HG02840 (cell line): ENCODE data around the gene LCN2.
"Not testable (repeated sequence)": the region's sequence is repeated elsewhere in the genome, so short reads cannot be mapped to it uniquely, and the experiment has no call there.

Source experiments
- ATAC-seq: cut with Tn5 transposase; IDR thresholded peaks from one replicate; pipeline ENCODE4 v1.9.1; 2021; ENCODE audit warnings: mild to moderate bottlenecking, moderate library complexity, moderate number of reproducible peaks; ENCODE audit not compliant: unreplicated experiment, low FRiP score

The LCN2 gene

DNA sequence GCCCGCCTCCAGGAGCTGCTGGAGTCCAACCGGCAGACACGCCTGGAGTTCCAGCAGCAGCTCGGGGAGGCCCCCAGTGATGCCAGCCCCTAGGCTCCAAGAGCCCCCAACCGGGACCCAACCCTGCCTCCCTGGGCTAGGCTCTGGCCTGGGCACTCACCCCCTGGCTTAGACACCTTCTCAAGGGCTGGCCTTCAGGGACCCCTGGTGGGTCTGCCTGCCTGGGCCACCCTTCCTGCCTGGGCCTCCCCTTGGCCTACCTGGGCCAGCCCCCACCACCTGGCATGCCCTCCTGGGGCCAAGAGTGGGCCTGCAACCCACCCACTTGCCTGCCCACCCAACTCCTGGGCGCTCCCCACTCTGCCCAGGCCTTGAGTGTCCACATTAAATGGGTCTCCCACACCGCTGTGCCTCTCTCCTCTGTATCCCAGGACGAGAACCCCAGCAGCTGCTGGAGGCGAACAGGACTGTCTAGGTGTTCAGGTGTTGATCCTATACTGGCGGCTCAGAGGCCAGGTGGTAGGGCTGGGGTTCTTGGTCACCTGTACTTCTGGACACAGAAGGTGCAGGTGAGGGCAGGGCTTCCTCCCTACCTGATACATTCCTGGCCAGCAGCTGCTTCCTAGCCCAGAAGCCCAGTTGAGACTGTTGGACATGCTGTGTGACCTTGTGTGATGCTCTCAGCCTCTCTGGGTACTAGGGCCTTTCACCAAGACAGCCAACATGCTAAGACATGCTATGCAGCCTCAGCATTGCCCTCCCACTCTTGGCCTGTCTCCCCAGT is 14.5 kb downstream of the LCN2 start:
- no peak for ATAC-seq

DNA sequence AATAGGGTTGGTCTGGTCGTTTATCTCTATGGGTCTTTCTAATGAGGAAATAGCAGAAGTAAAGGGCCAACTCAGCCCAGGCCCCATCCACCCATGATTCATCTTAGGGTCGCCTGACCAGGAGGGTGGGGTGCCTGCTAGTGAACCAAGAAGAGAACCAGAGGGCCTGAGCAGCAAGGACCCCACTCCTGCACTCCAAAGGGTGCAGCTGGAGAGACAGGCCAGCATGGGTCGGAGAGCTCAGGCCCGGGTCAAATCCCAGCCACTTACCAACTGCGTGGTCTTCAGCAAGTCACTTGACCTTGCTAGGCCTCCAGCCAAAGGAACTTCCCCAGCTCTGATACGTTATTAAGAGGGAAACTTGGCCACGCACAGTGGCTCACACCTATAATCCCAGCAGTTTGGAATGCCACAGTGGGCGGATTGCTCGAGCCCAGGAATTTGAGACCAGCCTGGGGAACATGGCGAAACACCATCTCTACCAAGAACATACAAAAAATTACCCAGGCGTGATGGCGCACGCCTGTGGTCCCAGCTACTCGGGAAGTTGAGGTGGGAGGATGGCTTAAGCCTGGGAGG is 15.1 kb downstream of the LCN2 start:
- no peak for ATAC-seq

DNA sequence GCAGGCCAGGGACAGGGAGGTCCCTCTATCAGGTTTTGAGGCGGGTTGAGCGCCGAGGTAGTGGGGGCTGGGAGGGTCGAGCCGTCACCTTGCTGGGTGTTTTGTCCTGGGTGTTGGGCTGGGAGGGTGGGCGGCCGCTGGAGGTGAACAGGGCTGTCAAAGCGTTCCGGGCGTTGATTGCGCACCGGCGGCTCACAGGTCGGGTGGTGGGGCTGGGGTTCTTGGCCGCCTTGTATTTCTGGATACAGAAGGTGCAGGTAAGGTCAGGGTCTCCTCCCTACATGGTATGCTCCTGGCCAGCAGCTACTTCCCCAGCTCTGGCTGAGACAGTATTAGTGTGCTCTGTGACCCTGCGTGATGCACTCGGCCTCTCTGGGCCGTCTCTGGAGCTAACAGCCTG is 16.9 kb downstream of the LCN2 start:
- ATAC-seq, result no peak

GRCh38 chr9:128167209-128167608 is 18.0 kb downstream of the LCN2 start:
- ATAC-seq, result no peak

GRCh38 chr9:128168731-128169308 is 19.6 kb downstream of the LCN2 start:
- ATAC-seq, result no peak

DNA sequence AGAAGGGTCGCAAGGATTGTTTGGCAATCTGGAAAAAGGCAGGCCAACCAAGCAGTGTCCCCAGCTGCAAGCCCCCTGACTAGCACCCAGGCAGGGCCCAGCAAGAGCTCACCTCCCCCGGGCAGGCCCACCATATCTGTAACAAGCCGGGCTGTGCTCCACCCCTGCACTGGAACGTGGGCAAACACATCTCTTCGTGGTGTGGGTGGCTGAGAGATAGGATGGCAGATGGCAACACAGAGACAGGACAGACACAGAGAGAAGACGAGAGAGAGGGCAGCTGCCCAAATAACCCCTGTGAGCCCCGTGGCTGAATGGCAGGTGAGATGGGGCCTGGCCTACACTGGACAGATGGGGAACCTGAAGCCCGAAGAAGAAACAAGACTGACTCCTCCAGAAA is 20.2 kb downstream of the LCN2 start:
- ATAC-seq, result no peak

DNA sequence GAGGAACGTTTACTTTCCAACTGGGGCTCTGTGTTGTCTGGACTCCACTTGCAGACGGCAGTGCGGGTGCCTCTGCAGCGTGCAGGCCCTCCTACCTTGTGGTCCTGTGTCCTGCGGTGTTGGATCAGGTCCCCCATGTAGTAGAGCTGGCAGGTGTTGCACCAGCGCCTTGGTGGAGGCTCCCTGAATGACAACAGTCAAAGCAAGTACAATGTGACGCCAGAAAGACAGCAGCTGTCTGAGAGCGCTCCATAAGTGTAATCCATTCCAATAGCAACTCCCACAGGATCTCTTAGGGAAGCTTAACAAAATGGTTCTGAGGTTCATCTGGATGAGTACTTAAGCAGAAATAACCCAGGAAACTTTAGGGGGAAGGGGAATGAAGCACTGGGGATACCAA is 20.7 kb downstream of the LCN2 start:
- no peak for ATAC-seq

GRCh38 chr9:128174062-128174461 is 24.8 kb downstream of the LCN2 start:
- no peak for ATAC-seq

GRCh38 chr9:128175102-128175563 is 25.9 kb downstream of the LCN2 start:
- no peak for ATAC-seq

GRCh38 chr9:128175726-128176125 is 26.5 kb downstream of the LCN2 start:
- ATAC-seq, result no peak

DNA sequence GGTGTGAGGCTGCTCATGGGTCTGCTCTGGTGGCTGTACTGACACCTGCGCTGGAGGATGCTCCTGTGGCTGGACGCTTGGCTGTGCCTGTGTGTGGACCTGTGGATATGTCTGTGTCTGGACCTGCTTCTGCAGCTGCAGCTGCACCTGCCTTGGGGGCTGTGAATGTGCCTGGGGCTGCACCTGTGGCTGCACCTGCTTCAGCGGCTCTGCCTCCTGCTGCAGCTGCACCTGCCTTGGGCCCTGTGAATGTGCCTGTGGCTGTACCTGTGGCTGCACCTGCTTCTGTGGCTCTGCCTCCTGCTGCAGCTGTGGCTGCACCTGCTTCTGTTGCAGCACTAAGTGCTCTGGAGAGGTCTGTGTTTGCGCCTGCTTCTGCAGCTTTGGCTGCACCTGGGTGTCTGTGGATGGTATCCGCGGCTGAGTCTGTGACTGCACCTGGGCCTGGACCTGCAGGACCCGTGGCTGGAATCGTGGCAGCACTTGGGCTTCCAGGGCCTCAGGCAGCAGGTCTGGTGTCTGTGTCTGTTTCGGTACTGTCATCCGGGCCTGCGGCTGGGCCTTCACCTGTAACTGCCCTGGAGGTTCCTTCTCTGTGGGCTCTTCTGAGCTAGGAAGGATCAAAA is 29.7 kb downstream of the LCN2 start:
- no peak for ATAC-seq

GRCh38 chr9:128180001-128180400 is 30.7 kb downstream of the LCN2 start:
- ATAC-seq, result no peak

DNA sequence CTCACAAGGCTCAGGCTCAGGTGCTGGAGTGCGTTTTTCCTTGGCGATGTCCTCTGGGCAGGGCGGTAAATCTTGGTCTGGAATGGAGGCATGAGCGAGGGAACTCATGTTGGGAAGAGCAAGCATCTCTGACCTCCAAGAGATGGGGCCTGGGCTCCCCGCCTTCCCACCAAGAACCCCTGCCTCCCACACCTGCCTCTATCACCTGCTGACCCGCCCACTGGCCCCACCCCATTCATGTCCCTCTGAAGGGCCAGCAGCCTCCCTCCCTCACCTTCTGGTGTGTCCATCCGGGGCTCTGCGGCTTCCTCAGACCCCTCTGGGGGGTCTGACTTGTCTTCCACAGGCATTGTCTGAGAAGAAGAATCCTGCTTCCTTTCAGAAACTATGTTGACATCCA is 31.2 kb downstream of the LCN2 start:
- no peak for ATAC-seq

- ATAC-seq, result not testable (repeated sequence)
These were observed 32.2 kb downstream of the LCN2 start for GRCh38 chr9:128181480-128181879.

DNA sequence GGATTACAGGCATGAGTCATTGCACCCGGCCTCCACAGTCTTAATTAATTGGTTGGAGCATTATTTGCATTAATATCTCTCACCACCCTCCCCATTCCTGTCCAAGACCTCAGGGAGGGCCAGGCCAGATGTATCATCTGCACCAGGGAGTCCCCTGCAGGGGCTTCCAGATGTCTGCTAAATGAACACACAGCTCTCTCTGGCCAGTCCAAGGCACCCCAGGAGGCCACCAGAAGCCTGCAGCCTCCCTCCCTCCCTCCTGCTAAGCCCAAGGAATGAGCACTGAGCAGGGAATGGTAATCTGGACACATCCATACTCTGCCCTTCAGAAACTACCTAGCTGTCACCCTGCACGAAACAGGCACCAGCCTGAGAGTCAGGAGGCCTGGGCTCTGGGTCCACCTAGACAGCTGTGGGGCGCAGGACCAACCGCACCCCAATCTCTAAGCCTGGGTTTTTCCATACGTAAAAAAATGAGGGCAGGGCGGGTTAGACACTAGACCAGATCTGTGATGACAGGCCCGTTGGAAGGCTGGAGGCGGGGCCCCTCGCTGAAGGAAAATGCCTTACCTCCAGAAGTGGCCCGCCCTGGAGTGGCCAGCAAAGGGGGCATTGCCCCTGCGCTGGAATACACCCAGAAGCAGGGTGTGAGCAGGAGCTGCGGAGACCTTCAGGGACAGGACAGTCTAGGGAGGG is 33.8 kb downstream of the LCN2 start:
- ATAC-seq, result no peak

- no peak for ATAC-seq
These were observed 37.0 kb downstream of the LCN2 start for GRCh38 chr9:128185979-128186965.

DNA sequence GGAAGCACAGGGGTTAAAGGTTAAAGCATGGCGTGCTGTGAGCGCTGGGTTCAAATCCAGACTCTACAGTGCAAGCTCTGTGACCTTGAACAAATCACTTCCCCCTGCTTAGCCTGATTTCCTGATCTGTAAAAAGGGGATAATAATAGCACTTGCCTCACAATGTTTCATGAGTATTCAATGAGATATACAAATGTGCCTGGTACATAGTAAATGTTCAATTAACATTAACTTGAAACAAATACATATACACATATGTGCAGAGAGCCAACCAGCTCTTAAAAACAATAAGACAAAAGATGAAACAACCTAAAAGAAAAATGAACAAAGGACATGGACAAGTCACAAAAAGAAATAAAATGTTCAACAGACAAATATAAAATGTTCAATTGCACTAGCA is 38.1 kb downstream of the LCN2 start:
- no peak for ATAC-seq

DNA sequence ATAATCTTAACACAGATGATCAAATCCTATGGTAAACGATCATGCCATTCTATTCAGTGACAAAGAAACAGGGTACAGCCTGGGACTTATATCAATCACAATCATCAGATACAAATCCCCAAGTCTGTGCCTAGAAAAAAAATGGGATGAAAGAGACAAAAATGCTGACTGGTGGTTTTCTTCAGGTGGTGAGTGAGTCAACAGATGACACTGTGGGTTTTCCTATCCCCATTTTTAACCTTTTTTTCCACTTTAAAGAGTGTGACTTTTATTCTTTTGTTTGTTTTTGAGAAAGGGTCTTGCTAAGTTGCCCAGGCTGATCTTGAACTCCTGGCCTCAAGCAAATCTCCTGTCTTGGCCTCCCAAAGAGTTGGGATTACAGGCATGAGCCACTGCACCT is 39.0 kb downstream of the LCN2 start:
- ATAC-seq, result no peak

DNA sequence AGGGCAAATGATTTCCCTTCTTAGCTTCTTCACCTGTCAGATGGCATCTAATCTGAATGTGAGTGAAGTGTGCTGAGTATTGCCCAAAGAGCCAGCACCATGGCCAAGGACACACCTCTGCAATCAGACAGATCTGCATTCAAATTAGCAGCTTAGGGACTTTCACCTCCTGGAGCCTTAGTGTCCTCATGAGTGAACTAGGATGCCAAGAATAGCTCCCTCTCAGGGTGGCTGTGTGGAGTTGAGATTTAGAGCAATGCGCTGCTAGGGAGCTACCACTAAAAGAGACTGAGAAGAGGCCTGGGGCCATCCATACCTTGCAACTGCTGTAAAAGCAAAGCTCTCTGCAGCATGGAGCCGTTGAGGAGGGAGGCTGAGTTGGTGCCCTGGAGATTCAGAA is 40.8 kb downstream of the LCN2 start:
- no peak for ATAC-seq
